Fibroblast of lung (primary cell): ENCODE measurements around the gene WT1. TPM values are rescaled to one million over a fixed set of nuclear protein-coding genes. Genes with fewer than 3 reads are reported as not detected.

Experiments used
- DNase-seq, 2 donors: peaks; one replicate each; pipeline versions ENCODE4 v3.0.0 to v3.0.0-alpha.2; 2010; ENCODE audit warnings: low read depth in 2 of 2
- H2AFZ ChIP-seq: 2 replicates; pipeline ENCODE4 v1.5.1; 2012; ENCODE audit warnings: low read length, control low read depth, inconsistent platforms
- H3K27ac ChIP-seq: 2 replicates; pipeline ENCODE4 v1.5.1; 2011; ENCODE audit warnings: low read length, control low read depth; ENCODE audit not compliant: insufficient read depth
- H3K27me3 ChIP-seq: 2 replicates; pipeline ENCODE4 v1.5.1; 2011; ENCODE audit warnings: mild to moderate bottlenecking, low read length; ENCODE audit not compliant: control insufficient read depth, insufficient read depth
- H3K36me3 ChIP-seq: 2 replicates; pipeline ENCODE4 v1.5.1; 2011; ENCODE audit warnings: low read length; ENCODE audit not compliant: control insufficient read depth, insufficient read depth
- H3K4me1 ChIP-seq: 2 replicates; pipeline ENCODE4 v1.5.1; 2011; ENCODE audit warnings: low read length; ENCODE audit not compliant: control insufficient read depth, insufficient read depth; ENCODE audit errors: extremely low read depth
- H3K4me2 ChIP-seq: 2 replicates; pipeline ENCODE4 v1.5.1; 2011; ENCODE audit warnings: low read length, control low read depth; ENCODE audit not compliant: insufficient read depth; ENCODE audit errors: extremely low read depth
- H3K4me3 ChIP-seq, 4 experiments: fragments of 200-600 bp in 1 of 4; sonication (generic) in 1 of 4; replicated peaks in 1 of 4; 2 replicates each; pipeline ENCODE4 v1.5.1; 2011 to 2016; ENCODE audit warnings: low read length in 4 of 4, low read depth in 3 of 4, mild to moderate bottlenecking in 3 of 4, control low read depth in 2 of 4, inconsistent platforms in 1 of 4, mixed read lengths in 1 of 4; ENCODE audit not compliant: insufficient read depth in 1 of 4; ENCODE audit errors: control extremely low read depth in 1 of 4
- H3K79me2 ChIP-seq: 2 replicates; pipeline ENCODE4 v1.5.1; 2012; ENCODE audit warnings: mild to moderate bottlenecking, low read length, inconsistent platforms; ENCODE audit not compliant: control insufficient read depth, insufficient read depth
- H3K9ac ChIP-seq: 2 replicates; pipeline ENCODE4 v1.5.1; 2011; ENCODE audit warnings: mild to moderate bottlenecking, low read length, control low read depth; ENCODE audit not compliant: insufficient read depth
- H3K9me3 ChIP-seq: 2 replicates; pipeline ENCODE4 v1.5.1; 2012; ENCODE audit warnings: low read depth, low read length; ENCODE audit not compliant: control insufficient read depth, insufficient read depth
- H4K20me1 ChIP-seq: 2 replicates; pipeline ENCODE4 v1.5.1; 2011; ENCODE audit warnings: low read length; ENCODE audit not compliant: control insufficient read depth, insufficient read depth; ENCODE audit errors: extremely low read depth
- CTCF ChIP-seq, 2 donors: IDR thresholded peaks in 1 of 2; conservative IDR thresholded peaks in 1 of 2; 1 replicate in 1 of 2; 2 replicates in 1 of 2; pipeline ENCODE4 v1.5.1; 2011 to 2012; ENCODE audit warnings: low read length in 2 of 2, control low read depth in 1 of 2, inconsistent platforms in 1 of 2, low read depth in 1 of 2, mild to moderate bottlenecking in 1 of 2
- EZH2 ChIP-seq: IDR thresholded peaks from 2 replicates; pipeline ENCODE4 v1.5.1; 2012; ENCODE audit warnings: low read length, control low read depth, mild to moderate bottlenecking; ENCODE audit errors: missing control alignments
- polyA plus RNA-seq, 2 donors: library from polyadenylated mRNA; depleted of rRNA in 1 of 2; stranded (reverse) in 1 of 2; unstranded in 1 of 2; fragments of >200 nt; gene quantifications; 2 replicates each; pipeline ENCODE4 v1.2.1, GENCODE V29; 2011 to 2012; ENCODE audit warnings: missing spikeins in 1 of 2
- total RNA-seq: library from RNA; depleted of rRNA; stranded (reverse); fragments of >200 nt; gene quantifications from 2 replicates; pipeline ENCODE4 v1.2.1, GENCODE V29; 2014

The WT1 gene
- total and polyA plus RNA-seq, 2 donors (not counting 1 experiment from before 2014, with no cell fraction given): not detected

GRCh38 chr11:32422545-32422944 lies 12.8 kb downstream of the WT1 start:
- Histone ChIP-seq H3K27me3 (peaks cover 21% of the 10 kb centered on the region), H3K9ac (no peak overlapping the region), H3K9me3 (no peaks in the 10 kb centered on the region), H4K20me1 (no peaks in the 10 kb centered on the region), H2AFZ (no peak overlapping the region), H3K79me2 (no peaks in the 10 kb centered on the region), H3K27ac (no peak overlapping the region), H3K4me3 (no peak overlapping the region), H3K4me1 (no peaks in the 10 kb centered on the region), H3K4me2 (no peak overlapping the region), H3K36me3 (no peaks in the 10 kb centered on the region)
- no peak for DNase-seq
- TF ChIP-seq CTCF (conservative IDR thresholded peaks at IDR 0.05 in 1 of 2, IDR thresholded peaks at IDR 0.05 in 1 of 2; ENCODE audit: low read depth in 1 of 2, low read length in 2 of 2) (no peak), EZH2 (no peak)

GRCh38 chr11:32421992-32422391 lies 13.3 kb downstream of the WT1 start:
- Histone ChIP-seq H4K20me1 (no peaks in the 10 kb centered on the region), H3K4me2 (no peak overlapping the region), H3K4me3 (no peak overlapping the region), H3K79me2 (no peaks in the 10 kb centered on the region), H3K9ac (no peak overlapping the region), H3K27me3 (peaks cover 16% of the 10 kb centered on the region), H3K36me3 (no peaks in the 10 kb centered on the region), H3K9me3 (no peaks in the 10 kb centered on the region), H2AFZ (no peak overlapping the region), H3K27ac (no peak overlapping the region), H3K4me1 (no peaks in the 10 kb centered on the region)
- peak in 1 of 2 donors; percentile 18 for DNase-seq
- TF ChIP-seq EZH2: no peak
- TF ChIP-seq CTCF (conservative IDR thresholded peaks at IDR 0.05 in 1 of 2, IDR thresholded peaks at IDR 0.05 in 1 of 2; ENCODE audit: low read depth in 1 of 2, low read length in 2 of 2): no peak

- no peaks in the 10 kb centered on the region for H3K79me2 ChIP-seq
- H3K36me3 ChIP-seq: no peaks in the 10 kb centered on the region
- no peaks in the 10 kb centered on the region for H4K20me1 ChIP-seq
- no peak overlapping the region for H3K9ac ChIP-seq
- H3K4me1 ChIP-seq: no peaks in the 10 kb centered on the region
- no peak overlapping the region for H3K4me2 ChIP-seq
- H2AFZ ChIP-seq: no peak overlapping the region
- H3K27me3 ChIP-seq: peaks cover 10% of the 10 kb centered on the region
- H3K27ac ChIP-seq: no peak overlapping the region
- peak in 1 of 2 donors; percentile 11 for DNase-seq
- no peak overlapping the region for H3K4me3 ChIP-seq
- TF ChIP-seq EZH2 (no peak), CTCF (conservative IDR thresholded peaks at IDR 0.05 in 1 of 2, IDR thresholded peaks at IDR 0.05 in 1 of 2; ENCODE audit: low read depth in 1 of 2, low read length in 2 of 2) (no peak)
- no peaks in the 10 kb centered on the region for H3K9me3 ChIP-seq
These were observed 14.1 kb downstream of the WT1 start for GRCh38 chr11:32420937-32421901.
